Glomerular visceral epithelial cell (primary cell): ENCODE data around the gene CENPS.
"Not testable (repeated sequence)": the region's sequence is repeated elsewhere in the genome, so short reads cannot be mapped to it uniquely, and the experiment has no call there.

ENCODE experiments used
- DNase-seq: peaks from one replicate; pipeline ENCODE4 v3.0.0-alpha.2; 2016; ENCODE audit errors: extremely low spot score

Gene CENPS

DNA sequence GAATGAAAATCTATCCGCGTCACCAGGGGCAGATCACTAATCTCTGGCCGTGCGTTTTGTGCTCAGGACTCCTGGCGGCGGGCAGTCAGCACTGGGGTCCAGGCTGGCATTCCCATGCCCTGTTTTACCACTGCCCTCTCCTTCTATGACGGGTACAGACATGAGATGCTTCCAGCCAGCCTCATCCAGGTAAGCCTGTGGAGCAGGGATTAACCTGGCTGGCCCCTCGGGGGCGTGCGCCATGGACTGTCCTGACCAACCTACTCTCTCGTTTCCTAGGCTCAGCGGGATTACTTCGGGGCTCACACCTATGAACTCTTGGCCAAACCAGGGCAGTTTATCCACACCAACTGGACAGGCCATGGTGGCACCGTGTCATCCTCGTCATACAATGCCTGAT, 10.9 kb upstream of the CENPS start:
- no peak for DNase-seq

- DNase-seq = no peak
These were observed 8.6 kb upstream of the CENPS start for GRCh38 chr1:10421637-10422036.

DNA sequence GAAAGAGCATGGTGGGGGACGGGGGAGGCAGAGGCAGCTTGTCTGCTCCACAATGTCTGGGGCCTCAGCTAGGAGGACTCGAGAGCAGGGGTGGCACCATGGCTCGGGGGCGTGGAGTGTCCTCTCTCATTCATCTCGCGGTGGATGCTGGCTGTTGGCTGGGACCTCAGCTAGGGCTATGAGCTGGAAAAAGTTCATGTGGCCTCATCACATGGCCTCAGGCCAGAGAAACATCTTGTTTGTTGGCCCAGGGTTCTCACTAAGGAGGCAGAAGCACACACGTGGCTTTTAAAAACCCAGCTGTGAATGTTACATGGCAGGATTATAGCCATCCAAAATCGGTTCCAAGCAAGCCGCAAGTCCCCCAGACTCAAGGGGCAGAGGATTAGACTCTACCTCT, 6.2 kb upstream of the CENPS start:
- DNase-seq = no peak

DNA sequence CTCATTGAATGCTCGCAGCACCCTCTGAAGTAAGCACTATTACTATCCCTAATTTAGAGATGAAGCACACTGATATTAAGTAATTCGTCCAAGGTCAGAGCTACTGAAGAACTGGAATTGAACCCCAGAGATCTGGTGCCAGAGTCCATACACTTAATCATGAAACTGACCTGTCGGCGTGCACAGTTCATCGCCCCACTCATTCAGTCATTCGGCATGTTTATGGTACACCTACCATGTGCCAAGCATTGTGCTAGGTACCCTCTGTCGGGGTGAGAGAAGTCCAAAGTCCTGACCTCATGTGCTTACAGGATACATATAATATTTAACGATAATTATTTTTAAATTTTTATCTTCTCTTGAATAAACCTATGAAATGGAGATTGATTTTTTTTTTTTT, 5.6 kb upstream of the CENPS start:
- DNase-seq = no peak

GRCh38 chr1:10425826-10426534, 4.3 kb upstream of the CENPS start:
- not testable (repeated sequence) for DNase-seq

DNA sequence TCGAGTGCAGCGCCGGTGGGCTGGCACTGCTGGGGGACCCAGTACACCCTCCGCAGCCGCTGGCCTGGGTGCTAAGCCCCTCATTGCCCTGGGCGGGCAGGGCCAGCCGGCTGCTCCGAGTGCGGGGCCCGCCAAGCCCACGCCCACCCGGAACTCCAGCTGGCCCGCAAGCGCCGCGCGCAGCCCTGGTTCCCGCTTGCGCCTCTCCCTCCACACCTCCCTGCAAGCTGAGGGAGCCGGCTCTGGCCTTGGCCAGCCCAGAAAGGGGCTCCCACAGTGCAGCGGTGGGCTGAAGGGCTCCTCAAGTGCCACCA, 3.7 kb upstream of the CENPS start:
- DNase-seq = not testable (repeated sequence)

GRCh38 chr1:10428984-10429383, 1.2 kb upstream of the CENPS start:
- DNase-seq = no peak

GRCh38 chr1:10429868-10430215, 391 bp upstream of the CENPS start:
- no peak for DNase-seq

DNA sequence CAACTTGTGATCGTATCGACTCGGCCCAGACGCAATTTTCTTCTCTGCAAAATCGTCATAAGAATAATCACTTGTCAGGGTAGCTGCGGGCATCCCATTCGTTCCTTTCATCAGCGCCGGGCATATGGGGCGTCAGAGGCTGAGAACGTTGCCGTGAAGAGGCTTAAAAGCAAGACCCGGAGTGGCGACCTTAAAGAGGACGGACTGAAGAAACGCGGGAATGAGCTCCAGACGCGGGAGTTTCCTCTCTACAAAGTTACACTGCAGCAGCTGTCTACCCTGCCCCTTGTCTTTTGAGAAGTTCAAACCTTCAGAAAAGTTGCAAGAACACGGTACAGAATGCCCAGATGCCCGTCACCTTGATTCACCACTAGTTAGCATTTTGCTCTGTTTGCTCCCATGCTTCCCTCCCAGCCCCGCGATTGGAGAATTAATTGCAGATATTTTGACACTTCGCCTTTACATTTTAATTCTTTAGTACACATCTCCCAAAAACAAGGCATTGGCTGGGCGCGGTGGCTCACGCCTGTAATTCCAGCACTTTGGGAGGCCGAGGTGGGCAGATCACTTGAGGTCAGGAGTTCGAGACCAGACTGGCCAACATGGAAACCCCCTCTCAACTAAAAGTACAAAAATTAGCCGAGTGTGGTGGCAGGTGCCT, 967 bp downstream of the CENPS start:
- no peak for DNase-seq

GRCh38 chr1:10432910-10433700, 2.9 kb downstream of the CENPS start:
- no peak for DNase-seq

DNA sequence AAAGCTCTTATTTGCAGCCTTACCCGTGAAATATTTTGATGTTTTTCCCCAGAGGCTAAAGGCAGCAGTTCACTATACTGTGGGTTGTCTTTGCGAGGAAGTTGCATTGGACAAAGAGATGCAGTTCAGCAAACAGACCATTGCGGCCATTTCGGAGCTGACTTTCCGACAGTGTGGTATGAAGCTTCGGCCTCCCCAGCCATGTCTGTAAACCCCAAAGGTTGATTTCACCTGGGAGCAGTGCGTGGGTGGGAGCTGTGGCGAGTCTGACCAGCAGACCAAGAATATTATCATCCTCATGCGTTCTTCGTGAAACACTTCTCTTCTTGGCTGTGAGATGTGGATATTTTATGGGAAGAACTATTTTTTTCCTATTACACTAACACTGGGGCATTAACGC, 3.6 kb downstream of the CENPS start:
- peak; percentile 10 for DNase-seq

GRCh38 chr1:10434590-10434989, 4.4 kb downstream of the CENPS start:
- no peak for DNase-seq

DNA sequence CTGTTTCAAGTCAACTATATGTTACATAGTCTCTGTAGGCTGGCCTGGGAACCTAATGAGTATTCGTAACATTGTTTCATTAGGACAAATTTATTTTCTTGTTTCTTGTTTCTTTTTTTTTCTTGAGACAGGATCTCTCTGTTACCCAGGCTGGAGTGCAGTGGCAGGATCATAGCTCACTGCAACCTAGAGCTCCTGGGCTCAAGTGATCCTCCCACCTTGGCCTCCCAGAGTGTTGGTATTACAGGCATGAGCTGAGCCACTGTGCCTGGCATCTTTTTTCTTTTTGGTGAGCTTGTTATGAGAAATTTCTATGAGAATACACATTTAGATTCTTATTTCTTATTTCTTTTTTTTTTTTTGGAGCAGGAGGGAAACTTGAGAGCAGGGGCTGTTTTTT, 6.8 kb downstream of the CENPS start:
- no peak for DNase-seq

- no peak for DNase-seq
These were observed 8.5 kb downstream of the CENPS start for GRCh38 chr1:10438677-10439163.

DNA sequence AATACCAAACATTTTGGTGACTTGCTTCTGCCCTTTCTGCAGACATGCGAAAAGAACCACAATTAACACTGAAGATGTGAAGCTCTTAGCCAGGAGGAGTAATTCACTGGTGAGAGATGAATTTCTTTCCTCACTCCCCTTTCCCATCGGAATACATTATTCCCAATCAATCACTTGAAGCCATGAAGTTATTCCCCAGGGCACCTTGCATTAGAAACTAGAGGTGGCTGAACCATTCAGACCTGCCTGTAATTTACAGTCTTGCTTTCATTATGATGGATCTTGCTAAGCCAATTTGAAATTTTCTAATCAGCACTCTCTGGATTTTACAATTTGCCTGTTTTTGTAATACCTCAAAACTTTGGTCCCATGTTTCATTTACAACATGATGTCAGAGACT, 10.1 kb downstream of the CENPS start:
- DNase-seq = no peak

- no peak for DNase-seq
These were observed 10.6 kb downstream of the CENPS start for GRCh38 chr1:10440794-10441193.

- DNase-seq = no peak
These were observed 14.0 kb downstream of the CENPS start for GRCh38 chr1:10444248-10444647.

DNA sequence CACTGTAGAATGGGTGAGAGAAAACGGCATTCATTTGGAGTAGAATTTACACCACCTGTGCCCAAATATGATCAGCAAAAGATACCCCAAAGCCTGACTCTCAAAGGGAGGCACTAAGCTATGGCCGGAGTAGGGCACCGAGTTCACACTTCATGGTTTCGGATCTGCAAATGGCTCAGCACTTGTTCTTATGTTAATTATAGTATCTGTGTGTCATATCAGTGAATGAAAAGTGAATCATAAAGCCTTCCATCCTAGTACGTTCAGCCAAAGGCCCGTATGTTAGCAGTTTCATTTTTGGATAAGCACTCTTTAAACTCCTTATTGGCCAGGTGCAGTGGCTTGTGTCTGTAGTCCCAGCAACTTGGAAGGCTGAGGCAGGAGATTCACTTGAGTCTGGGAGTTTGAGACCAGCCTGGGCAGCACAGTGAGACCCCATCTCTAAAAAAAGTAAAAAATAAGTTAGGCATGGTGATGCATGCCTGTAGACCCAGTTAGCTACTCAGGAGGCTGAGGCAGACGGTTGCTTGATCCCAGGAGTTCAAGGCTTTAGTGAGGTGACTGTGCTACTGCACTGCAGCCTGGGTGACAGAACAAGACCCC, 14.7 kb downstream of the CENPS start:
- no peak for DNase-seq

DNA sequence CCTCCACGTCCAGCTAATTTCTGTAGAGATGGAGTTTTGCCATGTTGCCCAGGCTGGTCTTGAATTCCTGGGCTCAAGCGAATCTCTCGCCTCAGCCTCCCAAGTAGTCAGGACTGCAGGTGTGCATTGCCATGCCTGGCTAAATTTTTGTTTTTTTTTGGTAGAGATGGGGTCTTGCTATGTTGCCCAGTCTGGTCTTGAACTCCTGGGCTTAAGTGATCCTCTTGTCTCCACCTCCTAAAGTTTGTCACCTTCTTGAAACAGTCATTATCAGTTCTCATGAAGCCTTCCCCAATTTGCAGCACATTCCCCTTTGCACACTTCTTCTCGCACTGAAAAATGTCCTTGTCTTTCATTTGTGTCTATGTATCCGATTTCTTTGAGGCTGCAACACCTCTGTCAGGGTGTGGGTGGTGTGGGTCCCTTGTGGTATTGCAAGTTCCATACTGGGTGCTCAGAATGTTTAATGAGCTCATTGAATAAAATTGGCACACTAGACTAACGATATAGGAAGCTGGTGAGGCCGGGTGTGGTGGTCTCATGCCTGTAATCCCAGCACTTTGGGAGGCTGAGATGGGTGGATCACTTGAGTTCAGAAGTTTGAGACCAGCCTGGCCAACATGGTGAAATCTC, 16.7 kb downstream of the CENPS start:
- no peak for DNase-seq

DNA sequence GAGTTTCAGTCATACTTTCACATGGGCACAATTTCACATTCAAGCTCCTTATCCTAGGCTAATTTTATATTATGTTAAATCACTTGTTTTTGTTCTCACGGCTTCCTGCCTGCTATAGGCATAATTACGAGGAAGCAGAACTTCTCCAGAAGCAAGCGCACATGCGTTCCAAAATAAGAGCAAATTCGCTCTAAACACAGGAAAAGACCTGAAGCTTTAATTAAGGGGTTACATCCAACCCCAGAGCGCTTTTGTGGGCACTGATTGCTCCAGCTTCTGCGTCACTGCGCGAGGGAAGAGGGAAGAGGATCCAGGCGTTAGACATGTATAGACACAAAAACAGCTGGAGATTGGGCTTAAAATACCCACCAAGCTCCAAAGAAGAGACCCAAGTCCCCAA, 19.5 kb downstream of the CENPS start, which contains the start of gene CORT:
Gene CORT, plus strand, starts transcription at position 281 of the 400 bp plus-strand sequence. CDS start 193 bp downstream, outside the sequence.
- no peak for DNase-seq

DNA sequence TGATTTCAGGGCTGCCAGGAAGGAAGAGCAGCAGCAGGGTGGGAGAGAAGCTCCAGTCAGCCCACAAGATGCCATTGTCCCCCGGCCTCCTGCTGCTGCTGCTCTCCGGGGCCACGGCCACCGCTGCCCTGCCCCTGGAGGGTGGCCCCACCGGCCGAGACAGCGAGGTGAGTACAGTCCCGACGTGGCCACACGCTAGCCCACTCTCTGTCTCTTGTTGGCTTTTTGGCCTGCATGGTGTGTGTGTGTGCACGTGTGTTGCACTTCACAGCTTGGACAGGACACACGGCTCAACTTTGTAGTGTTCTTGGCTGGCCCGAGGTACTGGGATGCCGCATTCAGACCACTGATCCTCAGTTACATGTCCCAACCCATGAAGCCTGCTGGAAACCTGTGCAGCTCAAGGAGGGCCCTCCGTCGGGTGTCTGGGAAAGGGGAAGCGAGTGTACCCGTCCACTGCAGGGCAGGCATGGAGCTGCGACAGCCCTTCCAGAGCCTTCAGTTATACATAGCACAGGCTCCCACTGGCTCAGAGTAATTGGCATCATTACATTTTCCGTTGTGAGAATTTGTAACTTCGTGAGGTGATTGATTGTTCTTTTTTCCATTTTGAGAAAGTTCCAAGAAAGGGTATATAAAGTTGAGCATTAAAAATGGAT, 20.1 kb downstream of the CENPS start:
- DNase-seq = no peak
